RPMI7951 (cell line): ENCODE results near the gene LEKR1. TPM values are rescaled to one million over a fixed set of nuclear protein-coding genes. Genes with fewer than 3 reads are reported as not detected.
A peak's percentile ranks its signal among the peaks of the same experiment; 100 is the strongest.

Experiments used
- DNase-seq: peaks from one replicate; pipeline ENCODE4 v3.0.0-alpha.2; 2012; ENCODE audit warnings: low read depth
- total RNA-seq: library from RNA; depleted of rRNA; stranded (reverse); fragments of >200 nt; shearing (Covaris generic); gene quantifications from 2 replicates; pipeline ENCODE4 v1.2.3, GENCODE V29; 2014

Gene LEKR1
- total RNA-seq, 1 experiment from 2014 or later = 1.8 TPM

DNA sequence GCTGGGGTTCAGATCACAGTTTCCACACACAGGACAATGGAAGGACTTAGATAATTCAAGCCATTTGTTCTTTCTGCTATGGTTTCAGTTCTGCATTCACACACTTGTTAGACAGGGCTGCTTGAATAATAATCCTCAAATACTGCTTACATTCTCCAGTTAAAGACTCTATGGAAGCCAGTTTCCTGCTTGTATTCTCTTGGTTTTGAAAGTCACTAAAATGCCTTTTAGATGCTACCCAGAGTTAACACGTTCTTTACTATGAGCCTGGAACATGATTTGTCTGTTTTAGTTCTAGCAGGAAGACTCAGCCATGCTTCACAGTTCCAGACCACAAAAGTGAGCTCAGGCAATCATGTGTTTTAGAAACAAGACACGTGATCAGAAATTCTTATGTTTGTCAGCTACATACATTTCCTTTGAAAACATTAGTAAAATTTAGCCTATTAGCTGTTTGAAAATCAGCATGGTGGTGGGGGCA is 152.4 kb downstream of the LEKR1 start:
- peak; percentile 17 for DNase-seq

DNA sequence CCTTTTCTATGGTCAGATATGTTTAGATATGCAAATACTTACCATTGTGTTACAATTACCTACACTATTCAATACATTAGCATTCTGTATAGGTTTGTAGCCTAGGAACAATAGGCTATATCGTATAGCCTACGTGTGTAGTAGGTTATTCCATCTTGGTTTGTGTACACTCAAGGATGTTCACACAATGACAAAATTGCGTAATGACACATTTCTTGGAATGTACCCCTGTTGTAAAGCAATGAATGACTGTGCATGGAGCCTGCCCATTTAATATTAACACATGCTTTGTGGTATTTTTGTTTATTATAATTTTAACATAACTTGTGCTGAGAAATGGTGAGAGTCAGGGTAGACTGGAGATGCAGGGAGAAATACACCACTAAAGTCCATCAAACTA is 154.9 kb downstream of the LEKR1 start:
- no peak for DNase-seq

GRCh38 chr3:156983559-156983958 is 157.4 kb downstream of the LEKR1 start:
- DNase-seq = no peak

- no peak for DNase-seq
Measured at GRCh38 chr3:156985711-156986110, 159.6 kb downstream of the LEKR1 start.

- no peak for DNase-seq
Measured at GRCh38 chr3:156987946-156988345, 161.8 kb downstream of the LEKR1 start.

DNA sequence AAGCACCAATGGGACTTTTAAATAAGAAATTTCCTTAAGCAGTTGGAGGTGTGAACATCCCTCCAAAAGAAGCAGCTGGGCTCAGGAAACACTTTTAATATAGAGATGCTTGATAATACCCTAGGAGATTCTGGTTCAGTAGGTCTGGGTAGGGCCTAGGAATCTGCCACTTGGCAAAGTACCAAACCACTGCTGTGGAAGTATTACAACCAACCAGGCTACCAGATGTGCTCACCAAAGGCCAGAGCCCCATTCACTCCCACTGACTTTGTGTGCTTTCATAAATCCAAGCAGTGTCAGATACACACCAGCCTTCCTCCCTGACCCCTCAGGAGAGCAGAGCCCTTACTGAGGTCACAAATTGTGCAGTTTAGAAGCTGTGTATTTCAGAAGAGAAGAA is 171.2 kb downstream of the LEKR1 start:
- DNase-seq = peak; percentile 82

- no peak for DNase-seq
Measured at GRCh38 chr3:157001221-157001957, 175.2 kb downstream of the LEKR1 start.

DNA sequence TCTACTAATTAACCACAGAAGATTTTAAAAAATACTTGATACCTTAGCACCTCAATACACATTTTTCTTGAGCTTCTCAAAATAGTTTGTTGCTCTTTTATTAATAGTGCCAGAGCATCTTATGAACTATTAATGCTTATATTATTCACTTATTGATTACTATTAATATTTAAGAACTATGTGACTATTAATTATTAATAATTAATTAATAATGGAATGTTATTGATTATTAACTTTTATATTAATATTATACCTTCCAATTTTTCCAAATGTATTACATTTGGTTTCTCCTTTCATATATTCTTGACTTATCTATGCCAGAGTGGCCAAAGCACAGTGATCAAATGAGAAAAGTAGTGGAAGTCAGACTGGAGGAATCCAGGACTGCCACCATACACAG is 195.5 kb downstream of the LEKR1 start:
- no peak for DNase-seq

GRCh38 chr3:157023226-157023625 is 197.1 kb downstream of the LEKR1 start:
- peak; percentile 50 for DNase-seq

GRCh38 chr3:157026091-157026490 is 199.9 kb downstream of the LEKR1 start:
- no peak for DNase-seq

GRCh38 chr3:157027861-157028745 is 201.9 kb downstream of the LEKR1 start:
- DNase-seq = no peak

- no peak for DNase-seq
Measured at GRCh38 chr3:157029365-157029790, 203.2 kb downstream of the LEKR1 start.

DNA sequence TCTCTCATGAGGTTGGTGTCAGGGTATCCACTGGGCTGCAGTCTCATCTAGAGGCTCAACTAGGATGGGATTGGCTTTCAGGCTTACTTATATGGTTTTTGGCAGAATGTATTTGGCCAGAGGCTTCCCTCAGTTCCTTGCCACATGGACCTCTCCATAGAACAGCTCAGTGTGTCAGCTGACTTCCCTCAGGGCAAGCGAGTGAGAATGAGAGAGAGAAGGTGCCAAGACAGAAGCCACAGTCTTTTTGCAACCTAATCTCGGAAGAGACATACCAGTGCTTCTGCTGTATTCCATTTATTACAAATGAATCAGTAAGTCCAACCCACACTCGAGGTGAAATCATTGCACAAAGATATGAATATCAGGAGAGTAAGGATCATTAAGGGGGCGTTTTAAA is 204.6 kb downstream of the LEKR1 start:
- DNase-seq = peak; percentile 50

DNA sequence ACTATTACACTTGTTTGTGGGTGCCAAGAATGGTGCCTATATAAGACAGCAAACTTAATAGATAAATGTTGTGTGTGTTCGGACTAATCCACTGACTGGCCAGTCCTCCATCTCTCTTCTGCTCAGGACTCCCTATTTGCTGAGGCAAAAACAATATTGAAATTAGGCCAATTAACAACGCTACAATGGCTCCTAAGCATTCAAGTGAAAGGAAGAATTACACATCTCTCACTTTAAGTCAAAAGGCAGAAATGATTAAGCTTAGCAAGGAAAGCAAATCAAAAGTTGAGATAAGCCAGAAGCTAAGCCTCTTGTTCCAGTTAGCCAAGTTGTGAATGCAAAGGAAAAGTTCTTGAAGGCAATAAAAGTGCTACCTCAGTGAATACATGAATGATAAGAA is 206.8 kb downstream of the LEKR1 start:
- DNase-seq = no peak

GRCh38 chr3:157040456-157040855 is 214.3 kb downstream of the LEKR1 start:
- no peak for DNase-seq

GRCh38 chr3:157042226-157042625 is 216.1 kb downstream of the LEKR1 start:
- DNase-seq = no peak

- no peak for DNase-seq
Measured at GRCh38 chr3:157043771-157044170, 217.6 kb downstream of the LEKR1 start.

GRCh38 chr3:157045238-157045850 is 219.2 kb downstream of the LEKR1 start:
- no peak for DNase-seq

DNA sequence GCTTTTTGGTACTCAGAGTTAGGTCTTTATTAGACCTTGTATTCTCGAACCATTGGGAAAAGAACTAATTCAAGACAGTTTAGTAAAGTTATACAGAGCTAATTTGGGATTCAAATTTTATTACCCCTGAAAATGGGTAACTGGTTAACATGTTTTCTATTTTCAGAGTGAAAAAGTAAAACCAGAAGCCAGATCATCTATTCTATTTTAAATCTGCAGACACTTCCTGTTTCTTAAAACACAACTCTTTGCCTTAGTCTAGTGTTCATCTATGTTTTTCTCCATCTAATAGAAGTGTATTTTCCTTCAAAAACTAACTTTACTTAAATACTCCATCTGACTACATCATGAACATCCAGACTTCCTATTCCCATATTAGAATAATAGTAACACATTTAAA is 220.4 kb downstream of the LEKR1 start:
- DNase-seq = no peak

- no peak for DNase-seq
Measured at GRCh38 chr3:157051055-157051454, 224.9 kb downstream of the LEKR1 start.

DNA sequence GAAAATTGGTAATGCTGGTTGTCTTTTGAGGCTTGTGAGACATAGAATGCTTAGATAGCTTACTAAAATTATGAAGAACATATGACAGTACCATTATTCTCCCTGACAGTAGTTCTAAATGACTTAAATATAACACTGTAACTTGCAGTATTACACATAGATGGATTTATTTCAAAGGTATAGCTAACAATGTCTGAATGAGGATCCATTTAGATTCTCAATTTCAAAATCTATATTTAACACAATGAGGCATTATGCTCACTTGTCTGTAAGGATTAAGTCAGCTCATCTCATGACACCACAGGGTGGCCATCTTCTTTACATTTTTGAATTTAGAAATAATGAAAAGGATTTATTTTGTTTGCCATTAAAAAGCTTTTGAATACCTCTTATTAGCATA is 225.4 kb downstream of the LEKR1 start:
- DNase-seq = no peak

DNA sequence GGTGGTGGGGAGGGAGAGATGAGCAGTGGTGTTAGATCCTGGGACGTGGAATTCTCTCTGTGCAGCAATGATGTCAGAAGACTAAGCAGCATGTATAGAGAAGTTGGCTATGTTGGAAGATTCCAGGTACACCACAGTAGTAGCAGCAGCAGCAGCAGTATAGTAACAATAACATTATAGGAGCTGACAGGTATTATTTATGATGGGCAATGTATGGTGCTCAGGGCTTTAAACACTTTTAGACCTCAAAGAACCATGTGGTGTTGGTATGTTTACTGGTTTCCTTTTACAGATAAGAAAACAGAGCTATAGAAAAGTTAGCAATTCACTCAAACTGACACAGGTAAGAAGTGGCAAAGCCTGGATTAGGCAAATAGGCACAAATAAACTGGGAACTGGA is 229.9 kb downstream of the LEKR1 start:
- no peak for DNase-seq
